A673 (cell line): ENCODE results near the gene OTX2. TPM values are rescaled to one million over a fixed set of nuclear protein-coding genes. Genes with fewer than 3 reads are reported as not detected.

Experiments used
- Bru-seq: library from RNA; stranded (reverse); fragments of 400-500 nt; gene quantifications from one replicate; lab custom pipeline; 2021; lab: Mats Ljungman, UMichigan
- BruChase-seq, 2 experiments: library from RNA; stranded (reverse); fragments of 400-500 nt; gene quantifications; one replicate each; lab custom pipeline; 2021; lab: Mats Ljungman, UMichigan
- BruUV-seq: library from RNA; stranded (reverse); fragments of 400-500 nt; replicated peaks from 2 replicates; lab custom pipeline; 2021; lab: Mats Ljungman, UMichigan
- CTCF ChIA-PET: fragments of 300-600 bp; sonication (Branson Sonifier 250); formaldehyde crosslinking; loops from one replicate; lab custom pipeline; 2022; ENCODE audit warnings: antibody characterized with exemption; lab: Charles Lee
- POLR2A ChIA-PET: fragments of 300-600 bp; sonication (Branson Sonifier 250); formaldehyde crosslinking; loops from one replicate; lab custom pipeline; 2022; ENCODE audit warnings: antibody characterized with exemption; ENCODE audit not compliant: low non-redundant PET; lab: Charles Lee
- DNase-seq: peaks from one replicate; pipeline ENCODE4 v3.0.0-alpha.2; 2015; ENCODE audit warnings: low spot score
- H3K27ac ChIP-seq: fragments of 200-600 bp; sonication (generic); 2 replicates; pipeline ENCODE4 v1.5.1; 2016; ENCODE audit warnings: mixed run types, low read depth, mild to moderate bottlenecking, mixed read lengths, antibody characterized with exemption, low read length; ENCODE audit not compliant: poor library complexity, severe bottlenecking
- H3K27me3 ChIP-seq: fragments of 200-600 bp; sonication (generic); replicated peaks from 2 replicates; pipeline ENCODE4 v1.6.1; 2017; ENCODE audit warnings: mixed run types, low read depth, mild to moderate bottlenecking, mixed read lengths, antibody characterized with exemption, low read length; ENCODE audit not compliant: insufficient read depth, poor library complexity
- H3K36me3 ChIP-seq: fragments of 200-600 bp; sonication (generic); 2 replicates; pipeline ENCODE4 v1.6.1; 2016; ENCODE audit warnings: mixed run types, mild to moderate bottlenecking, mixed read lengths, antibody characterized with exemption, low read length; ENCODE audit not compliant: insufficient read depth, poor library complexity, severe bottlenecking
- H3K4me1 ChIP-seq: fragments of 200-600 bp; sonication (generic); 2 replicates; pipeline ENCODE4 v1.6.1; 2017; ENCODE audit warnings: mixed run types, mild to moderate bottlenecking, mixed read lengths, antibody characterized with exemption, low read length; ENCODE audit not compliant: insufficient read depth, poor library complexity, severe bottlenecking
- H3K4me3 ChIP-seq: fragments of 200-600 bp; sonication (generic); 2 replicates; pipeline ENCODE4 v1.5.1; 2016; ENCODE audit warnings: low read depth, mixed run types, mild to moderate bottlenecking, mixed read lengths, low read length; ENCODE audit not compliant: poor library complexity, severe bottlenecking
- H3K9me3 ChIP-seq: fragments of 200-600 bp; sonication (generic); 2 replicates; pipeline ENCODE4 v1.6.1; 2016; ENCODE audit warnings: mixed run types, low read depth, mild to moderate bottlenecking, mixed read lengths, antibody characterized with exemption, low read length; ENCODE audit not compliant: poor library complexity, severe bottlenecking
- EZH2 ChIP-seq: fragments of 200-600 bp; sonication (generic); IDR thresholded peaks from 2 replicates; pipeline ENCODE4 v1.6.1; 2017; ENCODE audit warnings: borderline replicate concordance, low read depth, mild to moderate bottlenecking, mixed read lengths, antibody characterized with exemption, low read length; ENCODE audit not compliant: poor library complexity, severe bottlenecking
- intact Hi-C: fragments of 100-400 bp; cut with micrococcal nuclease; formaldehyde crosslinking; loops from one replicate; pipeline ENCODE4 v1.10.0; 2022; ENCODE audit not compliant: unreplicated experiment
- long read RNA-seq: library from polyadenylated mRNA; stranded (forward); transcript quantifications from one replicate; pipeline ENCODE4 v2.0.0, GENCODE V29; 2022
- total RNA-seq: library from RNA; stranded (reverse); gene quantifications from 2 replicates; pipeline ENCODE4 v1.2.3, GENCODE V29; 2021
- TF ChIP-seq, protein P1 (sequence below): fragments of 300-800, 200-600 bp; sonication (generic); conservative IDR thresholded peaks from 2 replicates; pipeline ENCODE4 v1.5.1; 2017; ENCODE audit warnings: low read depth, mild to moderate bottlenecking, antibody characterized with exemption, low read length, moderate library complexity, mixed read lengths

The OTX2 gene
- total RNA-seq (129 and 147 TPM in 2 replicates), Bru-seq, nascent RNA (percentile 99 among the genes with signal in this experiment), BruChase-seq, experiment 1, labeled RNA remaining after a 2-hour chase (percentile 99 among the genes with signal in this experiment), BruChase-seq, experiment 2, labeled RNA remaining after a 6-hour chase (percentile 85 among the genes with signal in this experiment)
- long read RNA-seq, transcript OTX2-206 (4 exons, 1,279 nt) = minor isoform, 5 of 153 reads
- long read RNA-seq, transcript OTX2-202 (3 exons, 1,082 nt) = minor isoform, 10 of 153 reads
- long read RNA-seq, transcript OTX2-201 (5 exons, 3,001 nt) = major isoform, 18 of 153 reads
- long read RNA-seq, partial matches to known transcripts = 18 of 153 reads
- long read RNA-seq, other reads (novel, unspliced or antisense) = 97 of 153 reads

DNA sequence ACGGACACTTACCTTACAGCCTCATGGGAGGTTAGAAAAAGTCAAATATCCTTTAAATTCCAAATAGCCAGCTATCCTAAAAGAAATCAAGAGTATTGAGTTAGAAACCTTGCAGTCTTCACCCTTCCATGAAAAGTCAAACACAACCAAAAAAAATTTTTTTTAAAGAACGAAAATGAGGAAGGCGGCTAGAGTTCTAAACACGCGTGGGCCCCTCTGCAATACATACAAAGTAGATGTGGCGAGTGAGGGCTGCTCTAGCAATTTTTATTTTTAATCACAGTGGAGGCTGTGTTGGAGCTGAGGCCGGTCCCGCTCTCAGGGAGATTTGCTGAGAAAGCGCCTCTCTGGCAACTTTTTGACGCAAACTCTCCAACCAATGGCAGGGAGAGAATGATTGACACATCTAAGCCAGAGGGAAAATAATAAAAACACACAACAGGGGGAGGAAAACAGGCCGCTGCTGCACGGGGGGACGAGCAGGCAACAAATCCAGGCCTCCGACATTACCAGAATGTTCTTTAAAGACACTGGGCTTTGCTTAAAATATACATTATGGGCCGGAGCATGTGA is at the start of gene OTX2:
TSS of gene OTX2 (minus strand) at position 333 of the 573 bp plus-strand sequence. CDS start 5,023 bp downstream, outside the sequence.
- peak within 1 kb of the TSS; percentile 95 for H3K27ac ChIP-seq
- POLR2A ChIA-PET = no interaction called here
- BruUV-seq = no TSS peak

DNA sequence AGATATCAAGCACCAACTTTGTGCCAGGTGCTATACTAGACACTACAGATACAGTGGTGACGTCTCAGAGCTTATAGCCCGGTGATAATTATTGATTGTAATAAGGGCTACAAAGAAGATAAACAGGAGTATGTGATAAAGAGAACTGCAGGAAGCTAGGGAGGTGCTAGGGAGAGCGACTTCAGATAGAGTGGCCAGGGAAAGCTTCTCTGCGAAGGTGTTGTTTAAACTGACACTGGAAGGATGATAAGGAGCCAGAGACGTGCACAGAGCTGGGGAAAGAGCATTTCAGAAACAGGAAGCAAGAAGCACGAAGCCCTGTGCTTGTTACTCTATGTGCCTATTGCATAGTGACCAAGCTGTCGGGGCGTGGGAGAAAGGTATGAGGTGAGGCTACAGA is 48.1 kb upstream of the OTX2 start:
- CTCF ChIA-PET = no interaction called here
- Histone ChIP-seq H3K4me3 (no peak overlapping the region), H3K9me3 (no peaks in the 10 kb centered on the region), H3K27me3 (no peaks in the 10 kb centered on the region), H3K27ac (no peak overlapping the region), H3K36me3 (no peaks in the 10 kb centered on the region), H3K4me1 (no peaks in the 10 kb centered on the region)
- TF ChIP-seq, protein P1, sequence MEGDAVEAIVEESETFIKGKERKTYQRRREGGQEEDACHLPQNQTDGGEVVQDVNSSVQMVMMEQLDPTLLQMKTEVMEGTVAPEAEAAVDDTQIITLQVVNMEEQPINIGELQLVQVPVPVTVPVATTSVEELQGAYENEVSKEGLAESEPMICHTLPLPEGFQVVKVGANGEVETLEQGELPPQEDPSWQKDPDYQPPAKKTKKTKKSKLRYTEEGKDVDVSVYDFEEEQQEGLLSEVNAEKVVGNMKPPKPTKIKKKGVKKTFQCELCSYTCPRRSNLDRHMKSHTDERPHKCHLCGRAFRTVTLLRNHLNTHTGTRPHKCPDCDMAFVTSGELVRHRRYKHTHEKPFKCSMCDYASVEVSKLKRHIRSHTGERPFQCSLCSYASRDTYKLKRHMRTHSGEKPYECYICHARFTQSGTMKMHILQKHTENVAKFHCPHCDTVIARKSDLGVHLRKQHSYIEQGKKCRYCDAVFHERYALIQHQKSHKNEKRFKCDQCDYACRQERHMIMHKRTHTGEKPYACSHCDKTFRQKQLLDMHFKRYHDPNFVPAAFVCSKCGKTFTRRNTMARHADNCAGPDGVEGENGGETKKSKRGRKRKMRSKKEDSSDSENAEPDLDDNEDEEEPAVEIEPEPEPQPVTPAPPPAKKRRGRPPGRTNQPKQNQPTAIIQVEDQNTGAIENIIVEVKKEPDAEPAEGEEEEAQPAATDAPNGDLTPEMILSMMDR = no peak
- no peak for TF ChIP-seq EZH2
- POLR2A ChIA-PET = no interaction called here
- no peak for DNase-seq
- BruUV-seq = no TSS peak
- intact Hi-C loops = no loop called here

More for the DNA sequence above, at the start of gene OTX2:
- intact Hi-C loops = loop anchor here (5.0 to 10.0 kb wide), 4 partner anchors 232 to 377 kb away; no protein-coding TSS in a partner anchor
- H3K9me3 ChIP-seq = no peaks in the 10 kb centered on the region
- H3K27me3 ChIP-seq = no peaks in the 10 kb centered on the region
- TF ChIP-seq, protein P1 = no peak
- TF ChIP-seq EZH2 = no peak
- peak within 1 kb of the TSS; percentile 71 for H3K4me3 ChIP-seq
- H3K36me3 ChIP-seq = peaks cover 47% of the 10 kb centered on the region
- CTCF ChIA-PET = no interaction called here
- H3K4me1 ChIP-seq = no peaks in the 10 kb centered on the region
- DNase-seq = peak; percentile 90

DNA sequence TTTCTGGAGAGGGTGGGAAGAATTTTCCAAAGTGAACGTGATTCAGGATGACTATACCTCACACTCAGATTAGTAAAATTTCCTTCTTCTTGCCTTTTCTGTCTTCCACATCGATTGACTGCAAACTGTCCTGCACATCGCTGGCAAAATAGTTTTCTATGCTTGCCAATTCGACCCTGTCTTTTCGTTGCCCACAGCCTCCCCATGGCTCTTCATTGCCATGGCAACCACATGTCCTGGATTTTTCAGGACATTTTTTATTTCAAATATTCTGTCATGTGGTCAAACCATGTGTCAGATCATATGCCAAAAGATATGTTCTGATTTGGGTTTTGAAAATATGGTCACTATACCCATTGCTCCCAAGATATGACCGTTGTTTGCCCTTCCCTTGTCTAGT is 46.9 kb upstream of the OTX2 start:
- ChIA-PET CTCF (no interaction called here), POLR2A (no interaction called here)
- no TSS peak for BruUV-seq
- Histone ChIP-seq H3K4me3 (no peak overlapping the region), H3K9me3 (no peaks in the 10 kb centered on the region), H3K27ac (no peak overlapping the region), H3K36me3 (no peaks in the 10 kb centered on the region), H3K27me3 (no peaks in the 10 kb centered on the region), H3K4me1 (no peaks in the 10 kb centered on the region)
- intact Hi-C loops = no loop called here
- TF ChIP-seq, protein P1 = no peak
- no peak for TF ChIP-seq EZH2
- DNase-seq = no peak
